ENCODE measurements around the gene LMOD1. TPM values are rescaled to one million over a fixed set of nuclear protein-coding genes. Genes with fewer than 3 reads are reported as not detected.
"Not testable (repeated sequence)": the region's sequence is repeated elsewhere in the genome, so short reads cannot be mapped to it uniquely, and the experiment has no call there.

The LMOD1 gene
- total RNA-seq, 1 donor from 2014 or later, result 3.2 TPM

DNA sequence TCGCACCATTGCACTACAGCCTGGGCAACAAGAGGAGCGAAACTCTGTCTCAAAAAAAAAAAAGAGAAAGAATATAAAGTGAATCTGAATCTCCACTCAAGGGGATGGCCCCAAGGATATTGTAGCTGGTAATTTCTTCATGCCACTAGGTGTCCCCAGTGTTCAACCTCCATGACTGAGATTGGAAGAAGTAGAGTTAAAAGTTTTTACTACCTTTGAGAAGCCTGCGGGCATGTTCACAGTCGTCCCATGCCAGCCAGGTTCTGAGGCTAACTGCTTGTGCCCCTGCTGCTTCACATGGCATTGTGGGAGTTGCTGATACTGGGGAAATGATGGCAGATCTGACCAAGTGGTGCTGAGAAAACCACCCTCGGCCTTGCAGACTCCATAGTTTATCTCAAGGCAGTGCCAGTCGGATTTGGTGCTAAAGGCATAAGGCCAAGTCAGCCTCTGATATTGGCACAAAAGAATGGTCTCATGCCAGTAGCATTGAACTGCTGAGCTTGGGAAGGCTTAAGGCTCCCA lies 68.4 kb downstream of the LMOD1 start:
- peak; percentile 76 for DNase-seq (ENCODE audit: low read depth)

- no peak for DNase-seq (ENCODE audit: low read depth)
These were observed 70.1 kb downstream of the LMOD1 start for GRCh38 chr1:201876148-201876818.

- DNase-seq (ENCODE audit: low read depth), result no peak
These were observed 71.7 kb downstream of the LMOD1 start for GRCh38 chr1:201874672-201875071.

GRCh38 chr1:201870397-201870796 lies 76.0 kb downstream of the LMOD1 start:
- DNase-seq (ENCODE audit: low read depth), result no peak

DNA sequence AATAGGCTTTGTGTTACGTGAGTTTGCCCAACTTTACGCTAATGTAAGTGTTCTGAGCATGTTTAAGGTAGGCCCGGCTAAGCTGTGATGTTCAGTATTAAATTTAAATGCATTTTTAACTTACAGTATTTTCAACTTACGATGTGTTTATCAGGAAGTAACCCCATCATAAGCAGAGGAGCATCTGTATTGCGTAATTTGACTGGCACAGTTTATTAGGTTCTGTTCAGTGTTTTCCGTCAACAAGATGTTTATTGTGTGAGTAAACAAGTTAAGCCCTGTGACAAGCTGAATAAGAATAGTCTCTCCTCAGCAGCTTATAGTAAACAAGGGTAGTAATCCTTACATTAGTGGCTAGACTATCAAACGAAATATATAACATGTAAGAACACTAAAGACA lies 84.9 kb downstream of the LMOD1 start:
- no peak for DNase-seq (ENCODE audit: low read depth)

GRCh38 chr1:201859424-201859823 lies 86.9 kb downstream of the LMOD1 start:
- no peak for DNase-seq (ENCODE audit: low read depth)

GRCh38 chr1:201856722-201857121 lies 89.6 kb downstream of the LMOD1 start:
- not testable (repeated sequence) for DNase-seq (ENCODE audit: low read depth)

DNA sequence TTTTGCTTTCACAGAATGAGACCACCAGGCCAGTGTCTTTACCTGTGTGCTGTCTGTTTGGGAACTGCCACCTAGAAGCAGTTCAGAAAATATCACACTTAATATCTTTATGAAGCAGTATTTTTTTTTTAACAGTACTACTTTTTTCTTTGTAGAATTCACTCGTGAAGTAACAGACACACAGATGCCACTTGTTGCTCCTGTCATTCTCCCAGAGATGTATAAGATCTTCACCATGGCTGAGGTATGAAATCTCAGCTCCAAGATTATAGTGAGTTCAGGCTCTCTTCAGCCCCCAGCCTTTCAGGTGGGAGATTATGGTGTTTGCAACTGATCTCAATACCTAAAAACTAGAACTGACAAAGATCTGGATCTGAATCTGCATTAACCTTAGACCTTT lies 94.4 kb downstream of the LMOD1 start:
- no peak for DNase-seq (ENCODE audit: low read depth)

DNA sequence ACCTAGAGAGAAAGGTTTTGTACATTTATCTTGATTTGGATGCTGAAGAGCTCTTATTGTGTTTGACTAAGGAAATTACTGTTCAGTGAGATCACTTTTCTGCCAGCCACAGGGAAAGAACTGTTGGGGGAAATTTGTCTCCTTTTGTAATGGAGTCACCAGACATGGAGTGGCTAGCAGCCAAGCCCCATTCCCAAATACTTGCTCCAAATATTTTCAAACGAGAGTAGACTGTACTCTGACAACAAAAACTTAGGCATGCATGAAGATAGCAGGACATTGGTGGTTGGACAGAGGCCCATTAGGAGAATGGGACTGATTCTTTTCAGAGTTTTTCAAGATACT lies 96.3 kb downstream of the LMOD1 start:
- peak; percentile 81 for DNase-seq (ENCODE audit: low read depth)

- no peak for DNase-seq (ENCODE audit: low read depth)
These were observed 96.8 kb downstream of the LMOD1 start for GRCh38 chr1:201849372-201850052.

DNA sequence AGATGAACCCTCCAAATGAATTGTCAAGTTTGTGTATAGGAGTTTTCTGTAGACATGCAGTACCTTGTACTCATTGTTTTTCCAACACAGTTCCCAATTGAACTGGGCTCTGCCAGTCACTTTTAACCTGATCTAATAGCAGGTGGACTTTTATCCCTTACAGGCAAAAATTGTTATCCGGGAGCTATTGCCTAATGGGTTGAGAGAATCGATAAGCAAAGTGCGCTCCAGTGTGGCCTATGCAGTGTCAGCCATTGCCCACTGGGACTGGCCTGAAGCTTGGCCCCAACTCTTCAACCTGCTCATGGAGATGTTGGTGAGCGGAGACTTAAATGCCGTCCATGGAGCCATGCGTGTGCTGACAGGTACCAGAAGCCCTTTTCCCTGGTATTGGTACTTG lies 98.1 kb downstream of the LMOD1 start:
- no peak for DNase-seq (ENCODE audit: low read depth)

- DNase-seq (ENCODE audit: low read depth), result no peak
These were observed 99.2 kb downstream of the LMOD1 start for GRCh38 chr1:201847150-201847549.

Small RNA genes within 50 kb of the gene (microRNA-seq; reads per million reads assigned to microRNA genes)
- not detected for gene MIR6739

Other genes with a start within 250 kb of the LMOD1 start
- gene IPO9, start 117.4 kb downstream of the LMOD1 start, total RNA-seq, result 25.3 and 25.5 TPM in 2 replicates
- gene SHISA4, start 57.6 kb downstream of the LMOD1 start, total RNA-seq, result 167 and 196 TPM in 2 replicates
- gene TIMM17A, start 9.0 kb upstream of the LMOD1 start, total RNA-seq, result 38.9 and 59.4 TPM in 2 replicates
- gene RNPEP, start 36.1 kb upstream of the LMOD1 start, total RNA-seq, result 28.1 and 33.1 TPM in 2 replicates
- gene ELF3, start 64.0 kb upstream of the LMOD1 start, total RNA-seq, result 0.68 TPM in 1 of 2 replicates, not detected in the other
- not detected in 2 replicates for gene GPR37L1, start 176.4 kb upstream of the LMOD1 start, total RNA-seq
- gene ARL8A, start 198.2 kb upstream of the LMOD1 start, total RNA-seq, result 32.2 and 39.3 TPM in 2 replicates
- gene PTPN7, start 214.1 kb upstream of the LMOD1 start, total RNA-seq, result not detected in 2 replicates
- 0.53 and 0.78 TPM in 2 replicates for gene LGR6, start 247.3 kb upstream of the LMOD1 start, total RNA-seq